Muscle layer of duodenum (tissue), 2 donors: Measurements from ENCODE around the gene CDK5R1.
"Not testable (repeated sequence)": the region's sequence is repeated elsewhere in the genome, so short reads cannot be mapped to it uniquely, and the experiment has no call there.

ENCODE experiments used
- H3K27ac ChIP-seq: one replicate; pipeline ENCODE4 v1.7.0; 2013; ENCODE audit warnings: mild to moderate bottlenecking, low read length
- H3K27me3 ChIP-seq: one replicate; pipeline ENCODE4 v1.7.0; 2013; ENCODE audit warnings: low read depth, mild to moderate bottlenecking, control low read depth, low read length
- H3K36me3 ChIP-seq, 2 donors: one replicate each; pipeline ENCODE4 v1.7.0; 2013; ENCODE audit warnings: low read length in 2 of 2, control low read depth in 1 of 2, mild to moderate bottlenecking in 1 of 2; ENCODE audit not compliant: insufficient read depth in 2 of 2, control insufficient read depth in 1 of 2
- H3K4me1 ChIP-seq, 2 donors: one replicate each; pipeline ENCODE4 v1.7.0; 2013; ENCODE audit warnings: low read length in 2 of 2, mild to moderate bottlenecking in 2 of 2, control low read depth in 1 of 2, moderate library complexity in 1 of 2; ENCODE audit not compliant: insufficient read depth in 2 of 2, control insufficient read depth in 1 of 2
- H3K4me3 ChIP-seq, 2 donors: one replicate each; pipeline ENCODE4 v1.7.0; 2013; ENCODE audit warnings: low read length in 2 of 2, low read depth in 1 of 2, mild to moderate bottlenecking in 1 of 2
- H3K9me3 ChIP-seq, 2 donors: one replicate each; pipeline ENCODE4 v1.7.0; 2013; ENCODE audit warnings: low read length in 2 of 2, control low read depth in 1 of 2, mild to moderate bottlenecking in 1 of 2; ENCODE audit not compliant: control insufficient read depth in 1 of 2
- donor health status: healthy.

The CDK5R1 gene

DNA sequence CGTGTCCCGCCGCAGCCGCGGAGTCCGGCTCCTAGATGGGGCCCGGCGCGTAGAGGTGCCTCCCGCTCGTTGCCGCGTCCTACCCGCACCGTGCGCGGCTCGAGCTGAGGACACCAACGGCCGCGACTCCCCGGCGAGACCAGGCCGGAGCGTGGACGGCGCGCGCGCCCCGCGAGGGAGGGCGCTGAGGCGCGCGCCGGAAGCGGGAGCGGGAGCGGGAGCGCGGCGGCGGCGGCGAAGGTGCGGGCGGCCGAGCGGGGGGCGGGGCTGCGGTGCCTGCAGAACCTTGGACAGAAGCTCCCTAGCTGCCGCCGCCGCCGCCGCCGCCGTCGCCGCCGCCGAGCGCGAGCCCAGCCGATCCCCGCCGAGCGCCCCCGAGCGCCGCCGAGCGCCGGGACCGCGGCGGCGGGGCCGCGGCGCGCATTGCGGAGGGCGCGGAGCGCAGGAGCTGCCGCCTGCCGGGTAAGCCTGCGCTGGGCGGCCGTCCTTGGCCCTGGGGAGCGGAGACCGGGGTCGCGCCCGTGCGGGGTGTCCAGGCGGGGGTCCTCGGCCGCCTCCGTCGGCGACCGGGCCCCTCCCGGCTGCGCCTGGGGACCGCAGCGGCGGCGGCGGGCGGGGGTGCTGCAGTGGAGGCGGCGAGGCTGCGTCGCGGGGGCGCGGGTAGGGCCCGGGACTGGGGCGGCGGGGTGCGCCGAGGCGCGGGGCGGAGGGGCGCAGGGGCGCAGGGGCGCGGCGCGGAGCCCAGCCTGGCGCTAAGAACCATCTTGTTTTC is at the start of gene CDK5R1:
TSS of gene CDK5R1 (plus strand) at position 293 of the 772 bp plus-strand sequence. CDS start 628 bp downstream, outside the sequence.
- Histone ChIP-seq H3K36me3 (peaks cover 7 to 8% of the 10 kb centered on the region in 2 donors), H3K9me3 (no peaks in the 10 kb centered on the region), H3K27ac (no peak within 1 kb of the TSS), H3K27me3 (no peaks in the 10 kb centered on the region), H3K4me1 (peaks cover 0 to 30% of the 10 kb centered on the region in 2 donors), H3K4me3 (peak within 1 kb of the TSS; percentile 37 to 76)

DNA sequence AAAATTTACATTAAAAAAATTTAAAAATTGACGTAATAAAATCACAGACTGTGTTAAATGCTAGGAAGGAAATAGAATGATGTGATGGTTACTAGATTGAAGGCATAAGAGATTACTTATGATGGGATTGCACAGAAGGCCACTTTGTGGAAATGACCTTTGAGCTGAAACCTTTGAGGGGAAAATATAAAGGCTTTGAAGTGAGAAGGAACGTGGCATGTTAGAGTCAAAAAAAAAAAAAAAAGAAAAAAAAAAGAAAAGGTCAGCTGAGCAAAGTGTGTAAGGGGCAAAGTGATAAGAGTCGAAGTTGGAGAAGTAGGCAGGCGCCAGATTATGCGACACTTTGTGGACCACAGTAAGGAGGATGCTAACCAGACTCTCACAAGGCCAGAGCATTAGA is 46.1 kb upstream of the CDK5R1 start:
- Histone ChIP-seq H3K4me3 (no peak overlapping the region), H3K36me3 (peaks cover 3 to 4% of the 10 kb centered on the region in 2 donors), H3K27me3 (no peaks in the 10 kb centered on the region), H3K4me1 (peaks cover 5 to 10% of the 10 kb centered on the region in 2 donors), H3K27ac (no peak overlapping the region), H3K9me3 (no peaks in the 10 kb centered on the region)

DNA sequence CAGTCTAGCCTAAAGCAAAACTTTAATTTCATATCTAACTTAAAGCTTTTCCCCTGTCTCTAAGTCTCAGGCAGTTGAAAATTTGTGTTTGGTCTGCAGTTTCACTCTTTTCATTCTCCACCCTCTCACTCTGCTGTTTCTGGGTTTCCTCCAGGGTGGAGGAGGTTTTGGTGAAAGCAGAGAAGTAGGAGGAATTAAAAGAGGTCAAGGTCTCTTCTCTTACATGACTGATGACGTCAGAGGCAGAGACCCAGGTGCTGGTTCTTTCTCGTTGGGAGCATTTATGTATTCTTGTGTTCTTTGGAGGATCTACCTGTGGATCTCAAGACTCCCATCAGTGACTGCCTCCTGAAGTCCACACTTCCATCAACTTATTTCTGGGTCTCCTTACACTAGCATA is 44.9 kb upstream of the CDK5R1 start:
- no peaks in the 10 kb centered on the region for H3K27me3 ChIP-seq

DNA sequence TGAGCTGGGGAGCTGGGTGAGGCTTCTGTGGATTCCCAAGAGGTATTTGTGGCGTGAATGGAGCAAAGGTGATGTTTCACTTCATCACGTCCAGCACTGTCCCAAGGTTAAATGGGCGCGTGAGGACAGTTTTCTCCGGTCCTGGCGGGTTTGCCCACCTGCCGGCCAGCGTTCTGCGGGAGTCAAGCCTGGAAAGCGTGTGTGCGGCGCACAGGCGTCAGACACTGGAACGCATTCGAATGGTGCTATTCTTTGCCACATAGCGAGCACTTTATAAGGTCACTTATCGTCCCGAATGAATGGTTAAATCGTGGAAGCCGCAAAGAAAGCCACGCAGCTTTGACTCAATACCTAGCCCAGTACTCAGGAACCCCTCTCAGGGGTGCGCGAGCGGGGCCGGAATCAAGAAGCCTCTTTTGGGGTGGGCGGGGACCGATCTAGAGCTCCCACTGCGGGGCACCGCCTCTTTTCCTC is 42.9 kb upstream of the CDK5R1 start:
- peak overlapping the region; percentile 72 to 98 for H3K4me3 ChIP-seq
- H3K9me3 ChIP-seq = no peaks in the 10 kb centered on the region
- peaks cover 8 to 19% of the 10 kb centered on the region in 2 donors for H3K36me3 ChIP-seq
- peaks cover 9 to 27% of the 10 kb centered on the region in 2 donors for H3K4me1 ChIP-seq
- H3K27me3 ChIP-seq = no peaks in the 10 kb centered on the region
- no peak overlapping the region for H3K27ac ChIP-seq

More for the DNA sequence above, 44.9 kb upstream of the CDK5R1 start:
- Histone ChIP-seq H3K9me3 (no peaks in the 10 kb centered on the region), H3K36me3 (peaks cover 3 to 4% of the 10 kb centered on the region in 2 donors), H3K4me3 (no peak overlapping the region), H3K4me1 (peaks cover 9 to 22% of the 10 kb centered on the region in 2 donors), H3K27ac (no peak overlapping the region)

DNA sequence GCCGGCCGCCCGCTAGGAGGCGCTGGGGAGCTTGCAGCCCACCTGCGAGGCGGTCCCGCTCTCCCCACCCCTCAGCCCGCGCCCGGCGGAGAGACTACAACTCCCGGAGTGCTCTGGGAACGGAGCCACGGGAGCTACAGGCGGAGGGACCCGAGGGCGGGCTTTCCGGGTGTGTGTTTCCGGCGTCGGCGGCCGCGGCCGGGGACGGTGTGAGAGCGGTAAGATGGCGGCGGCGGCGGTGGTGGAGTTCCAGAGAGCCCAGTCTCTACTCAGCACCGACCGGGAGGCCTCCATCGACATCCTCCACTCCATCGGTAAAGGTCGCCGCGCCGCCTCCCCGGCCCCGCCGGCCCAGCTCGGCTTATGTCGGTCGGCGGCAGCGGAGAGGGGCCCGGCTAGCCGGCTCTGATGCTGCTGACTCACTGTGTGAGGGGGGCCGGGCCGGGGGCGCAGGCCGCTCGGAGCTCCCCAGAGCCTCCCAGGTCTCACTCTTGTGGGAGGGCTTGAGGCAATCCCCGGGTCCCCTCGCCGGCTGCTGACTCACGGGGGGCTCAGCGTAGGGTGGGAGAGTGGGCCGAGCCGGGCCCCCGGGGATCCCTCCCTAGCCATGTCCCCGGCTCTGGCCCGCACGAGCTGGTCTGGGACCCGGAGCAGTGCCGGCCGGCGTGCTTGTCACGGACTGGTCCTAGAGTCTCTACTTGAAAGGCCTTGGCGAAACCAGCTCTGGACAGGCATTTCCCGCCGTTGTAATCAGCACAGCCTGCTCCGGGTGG is 42.3 kb upstream of the CDK5R1 start, which contains the start of gene PSMD11:
TSS of gene PSMD11 (plus strand) at position 210 of the 773 bp plus-strand sequence. CDS start at position 224, 14 bp downstream.
- peak within 1 kb of the TSS; percentile 91 to 98 for H3K4me3 ChIP-seq
- peak within 1 kb of the TSS; percentile 79 for H3K27ac ChIP-seq
- H3K4me1 ChIP-seq = peaks cover 9 to 27% of the 10 kb centered on the region in 2 donors
- no peaks in the 10 kb centered on the region for H3K27me3 ChIP-seq
- no peaks in the 10 kb centered on the region for H3K9me3 ChIP-seq
- peaks cover 13 to 24% of the 10 kb centered on the region in 2 donors for H3K36me3 ChIP-seq

DNA sequence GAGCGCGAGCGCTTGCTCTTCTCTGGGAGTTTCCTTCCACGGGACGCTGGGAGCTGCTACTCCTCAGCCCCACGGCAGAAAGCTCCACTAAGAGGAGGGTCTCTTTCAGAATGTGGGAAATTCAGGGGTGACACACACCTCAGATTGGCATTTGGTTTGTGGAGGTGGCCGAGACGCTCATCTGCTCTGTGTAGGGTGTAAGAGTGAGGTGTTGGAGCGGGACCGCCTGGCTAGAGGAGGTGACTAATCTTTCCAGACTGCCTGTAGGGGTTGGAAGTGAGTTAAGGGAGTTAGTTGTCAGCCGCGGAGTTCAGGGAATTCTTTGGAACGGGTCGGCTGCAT is 41.7 kb upstream of the CDK5R1 start:
- H3K27ac ChIP-seq = peak overlapping the region; percentile 79
- peak overlapping the region; percentile 91 to 98 for H3K4me3 ChIP-seq
- peaks cover 17 to 29% of the 10 kb centered on the region in 2 donors for H3K36me3 ChIP-seq

DNA sequence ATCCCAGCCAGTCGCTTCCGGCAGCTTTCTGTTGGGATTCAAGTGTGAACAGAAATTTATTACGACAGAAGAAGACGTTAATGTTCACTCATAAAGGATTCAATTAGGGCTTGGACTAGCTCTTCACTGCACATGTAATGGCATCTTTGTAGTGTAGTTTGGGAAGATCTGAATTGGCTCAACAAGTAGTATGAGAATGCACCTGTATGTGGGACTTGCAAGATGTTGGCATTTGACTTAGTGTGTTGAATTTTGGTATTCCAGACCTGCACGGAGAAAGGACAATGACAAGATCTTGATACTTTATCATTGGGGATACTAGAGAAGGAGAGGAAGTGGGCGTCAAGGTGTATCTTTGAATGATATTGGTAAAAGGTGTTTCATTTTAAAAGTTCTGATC is 41.3 kb upstream of the CDK5R1 start:
- H3K4me1 ChIP-seq = peaks cover 9 to 27% of the 10 kb centered on the region in 2 donors
- H3K27ac ChIP-seq = peak overlapping the region; percentile 79
- H3K4me3 ChIP-seq = peak overlapping the region; percentile 91 to 98
- H3K36me3 ChIP-seq = peaks cover 17 to 32% of the 10 kb centered on the region in 2 donors
- no peaks in the 10 kb centered on the region for H3K27me3 ChIP-seq
- no peaks in the 10 kb centered on the region for H3K9me3 ChIP-seq

More for the DNA sequence above, 41.7 kb upstream of the CDK5R1 start:
- no peaks in the 10 kb centered on the region for H3K9me3 ChIP-seq
- no peaks in the 10 kb centered on the region for H3K27me3 ChIP-seq
- peaks cover 9 to 27% of the 10 kb centered on the region in 2 donors for H3K4me1 ChIP-seq

DNA sequence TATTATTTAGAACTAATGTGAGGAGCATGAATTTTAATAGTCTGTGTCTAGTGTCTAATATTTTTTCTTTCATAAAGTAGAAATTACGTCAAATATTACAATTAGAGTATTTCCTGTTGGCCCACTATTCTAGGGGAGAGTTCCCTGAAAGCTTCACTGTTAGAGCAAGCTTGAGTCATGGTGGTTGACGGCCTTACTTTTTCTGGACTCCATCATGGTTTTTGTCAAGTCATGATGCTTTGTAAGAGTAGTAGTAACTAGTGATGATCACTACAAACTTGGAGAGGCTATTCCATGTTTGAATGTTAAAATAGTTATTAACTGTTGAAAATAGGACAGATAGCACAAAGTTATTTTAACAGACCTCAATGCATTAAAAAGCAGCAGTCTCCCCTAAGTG is 40.8 kb upstream of the CDK5R1 start:
- H3K9me3 ChIP-seq = no peaks in the 10 kb centered on the region
- H3K4me1 ChIP-seq = peaks cover 9 to 27% of the 10 kb centered on the region in 2 donors
- H3K27ac ChIP-seq = peak overlapping the region; percentile 79
- peak overlapping the region; percentile 91 to 98 for H3K4me3 ChIP-seq
- H3K36me3 ChIP-seq = peaks cover 17 to 37% of the 10 kb centered on the region in 2 donors
- no peaks in the 10 kb centered on the region for H3K27me3 ChIP-seq

DNA sequence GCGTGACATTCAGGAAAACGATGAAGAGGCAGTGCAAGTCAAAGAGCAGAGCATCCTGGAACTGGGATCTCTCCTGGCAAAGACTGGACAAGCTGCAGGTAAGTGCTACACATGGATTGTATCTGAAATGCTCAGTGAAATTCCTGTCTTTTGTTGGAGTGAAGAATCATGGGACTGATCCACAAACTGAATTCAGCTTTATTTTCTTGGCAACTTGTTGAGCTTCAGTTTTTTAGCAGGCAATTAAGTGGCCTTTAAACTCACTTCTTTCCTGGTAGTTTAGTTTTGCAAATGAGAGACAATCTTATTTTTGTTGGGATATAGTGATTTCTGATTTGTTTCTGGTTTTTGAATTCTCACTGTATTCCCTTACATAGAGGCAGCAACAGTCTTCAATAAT is 39.8 kb upstream of the CDK5R1 start:
- Histone ChIP-seq H3K27me3 (no peaks in the 10 kb centered on the region), H3K4me1 (peaks cover 9 to 27% of the 10 kb centered on the region in 2 donors), H3K9me3 (no peaks in the 10 kb centered on the region), H3K4me3 (no peak overlapping the region), H3K27ac (no peak overlapping the region), H3K36me3 (peaks cover 19 to 46% of the 10 kb centered on the region in 2 donors)

DNA sequence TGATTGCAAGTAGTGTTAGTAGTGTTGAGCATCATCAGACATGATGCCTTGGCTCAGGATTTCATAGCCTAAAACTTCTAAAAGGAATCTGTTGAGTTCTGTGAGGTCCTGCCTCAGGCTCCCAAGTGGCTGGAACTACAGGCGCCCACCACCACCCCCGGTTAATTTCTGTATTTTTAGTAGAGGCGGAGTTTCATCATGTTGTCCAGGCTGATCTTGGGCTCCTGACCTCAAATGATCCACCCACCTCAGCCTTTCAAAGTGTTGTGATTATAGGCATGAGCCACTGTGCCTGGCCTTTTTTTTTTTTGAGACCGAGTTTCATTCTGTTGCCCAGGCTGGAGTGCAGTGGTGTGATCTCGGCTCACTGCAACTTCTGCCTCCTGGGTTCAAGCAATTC is 36.8 kb upstream of the CDK5R1 start:
- no peak overlapping the region for H3K27ac ChIP-seq
- H3K4me1 ChIP-seq = peaks cover 9 to 22% of the 10 kb centered on the region in 2 donors
- no peak overlapping the region for H3K4me3 ChIP-seq
- H3K36me3 ChIP-seq = peaks cover 48 to 71% of the 10 kb centered on the region in 2 donors
- no peaks in the 10 kb centered on the region for H3K27me3 ChIP-seq
- no peaks in the 10 kb centered on the region for H3K9me3 ChIP-seq

DNA sequence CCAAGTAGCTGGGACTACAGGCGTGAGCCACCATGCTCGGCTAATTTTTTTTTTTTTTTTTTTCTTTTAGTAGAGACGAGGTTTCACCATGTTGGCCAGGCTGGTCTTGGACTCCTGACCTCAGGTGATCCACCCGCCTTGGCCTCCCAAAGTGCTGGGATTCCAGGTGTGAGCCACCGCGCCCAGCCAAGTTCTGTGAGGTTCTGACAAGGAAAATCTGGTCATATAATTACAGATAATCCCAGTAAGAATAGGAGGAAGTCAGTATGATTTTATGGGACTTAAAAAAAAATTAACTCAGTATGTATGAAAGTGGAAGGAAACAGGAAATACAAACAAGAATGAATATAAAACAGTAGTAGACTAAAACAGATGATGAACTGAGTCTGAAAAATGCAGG is 36.4 kb upstream of the CDK5R1 start:
- H3K27me3 ChIP-seq, H3K4me3 ChIP-seq, H3K9me3 ChIP-seq, H3K27ac ChIP-seq: not testable (repeated sequence)
- Histone ChIP-seq H3K4me1 (peaks cover 8 to 20% of the 10 kb centered on the region in 2 donors), H3K36me3 (peaks cover 52 to 75% of the 10 kb centered on the region in 2 donors)
